Activated B cell treated with CpG ODN at 0.5 μM for 24 hours (primary cell): ENCODE data around the gene SLC16A10. TPM values are rescaled to one million over a fixed set of nuclear protein-coding genes. Genes with fewer than 3 reads are reported as not detected.

Experiments used
- ATAC-seq: fragments of 200-7000 bp; cut with Tn5 transposase; one replicate; pipeline ENCODE4 v1.10.0; 2021; ENCODE audit warnings: low read depth, mild to moderate bottlenecking, moderate library complexity
- CTCF ChIA-PET: fragments of 350-600 bp; sonication (Branson Sonifier 250); formaldehyde crosslinking; loops from one replicate; lab custom pipeline; 2021; ENCODE audit warnings: antibody characterized with exemption; lab: Charles Lee
- POLR2A ChIA-PET: fragments of 350-600 bp; sonication (Branson Sonifier 250); formaldehyde crosslinking; loops from one replicate; lab custom pipeline; 2021; ENCODE audit warnings: antibody characterized with exemption; lab: Charles Lee
- DNase-seq: peaks from one replicate; pipeline ENCODE4 v3.0.0; 2022
- H3K27ac Mint-ChIP-seq: one replicate; pipeline ENCODE4 v1.8.0; 2020; ENCODE audit warnings: mixed read lengths
- H3K27me3 Mint-ChIP-seq: one replicate; pipeline ENCODE4 v1.8.0; 2021; ENCODE audit warnings: mixed read lengths
- H3K36me3 Mint-ChIP-seq: one replicate; pipeline ENCODE4 v1.8.0; 2021; ENCODE audit warnings: low read depth, mixed read lengths
- H3K4me1 Mint-ChIP-seq: one replicate; pipeline ENCODE4 v1.8.0; 2021; ENCODE audit warnings: mixed read lengths
- H3K4me3 Mint-ChIP-seq: one replicate; pipeline ENCODE4 v1.8.0; 2020; ENCODE audit warnings: mild to moderate bottlenecking, mixed read lengths
- H3K9me3 Mint-ChIP-seq: one replicate; pipeline ENCODE4 v1.8.0; 2020; ENCODE audit warnings: mixed read lengths
- CTCF ChIP-seq: fragments of 200-600 bp; IDR thresholded peaks from one replicate; pipeline ENCODE4 v1.8.0; 2022; ENCODE audit warnings: antibody characterized with exemption, mild to moderate bottlenecking
- intact Hi-C: fragments of 100-400 bp; cut with micrococcal nuclease; formaldehyde crosslinking; loops from one replicate; pipeline ENCODE4 v1.15.1; 2024
- total RNA-seq: library from RNA; stranded (reverse); gene quantifications from 2 replicates; pipeline ENCODE4 v1.2.3, GENCODE V29; 2022

SLC16A10 gene
- total RNA-seq, 1 donor from 2014 or later: 0.13 TPM

GRCh38 chr6:111266276-111266675 lies 179.0 kb downstream of the SLC16A10 start:
- no peak overlapping the region for H3K27ac Mint-ChIP-seq

DNA sequence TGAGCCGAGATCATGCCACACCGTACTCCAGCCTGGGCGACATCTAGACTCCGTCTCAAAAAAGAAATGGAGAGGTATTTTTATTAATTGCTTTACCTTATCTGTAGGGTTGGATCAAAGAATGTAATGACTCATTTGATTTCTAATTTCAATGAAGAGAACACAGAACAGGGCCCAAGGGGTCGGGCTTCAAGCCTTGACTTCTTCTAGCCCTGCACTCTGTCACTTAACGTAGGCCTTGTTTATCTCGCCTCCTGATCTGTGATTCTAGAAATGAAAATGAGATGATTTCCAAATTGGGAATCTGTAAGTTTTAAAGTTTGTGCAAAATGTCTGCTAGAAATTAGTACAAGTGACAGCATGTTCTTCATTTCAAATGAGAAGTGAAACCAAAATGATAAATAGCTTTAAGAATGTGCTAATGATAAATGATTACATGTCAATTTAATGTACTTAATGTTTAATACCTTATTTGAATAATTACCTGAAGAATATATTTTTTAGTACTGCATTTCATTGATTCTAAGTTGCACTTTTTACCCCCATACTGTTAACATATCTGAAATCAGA lies 180.5 kb downstream of the SLC16A10 start:
- ChIA-PET POLR2A (no interaction called here), CTCF (interaction anchor here (0.9 kb wide), 1 partner anchor 9 kb away, joined by 3 read pairs; a partner anchor contains a TSS)
- Mint-ChIP-seq H3K4me1 (peaks cover 23% of the 10 kb centered on the region), H3K36me3 (peaks cover 60% of the 10 kb centered on the region), H3K27ac (peak overlapping the region; percentile 48), H3K9me3 (no peaks in the 10 kb centered on the region), H3K4me3 (no peak overlapping the region), H3K27me3 (no peaks in the 10 kb centered on the region)
- intact Hi-C loops: no loop called here
- ATAC-seq (no peak), DNase-seq (no peak)
- TF ChIP-seq CTCF: no peak

More at GRCh38 chr6:111266276-111266675, 179.0 kb downstream of the SLC16A10 start:
- intact Hi-C loops: no loop called here
- H3K9me3 Mint-ChIP-seq: no peaks in the 10 kb centered on the region
- peaks cover 27% of the 10 kb centered on the region for H3K4me1 Mint-ChIP-seq
- ATAC-seq (no peak), DNase-seq (no peak)
- no peak overlapping the region for H3K4me3 Mint-ChIP-seq
- ChIA-PET CTCF (interaction anchor here (1.1 kb wide), 1 partner anchor 212 kb away, joined by 3 read pairs; no protein-coding TSS in a partner anchor), POLR2A (no interaction called here)
- TF ChIP-seq CTCF: no peak
- no peaks in the 10 kb centered on the region for H3K27me3 Mint-ChIP-seq
- peaks cover 61% of the 10 kb centered on the region for H3K36me3 Mint-ChIP-seq

GRCh38 chr6:111269401-111269970 lies 182.2 kb downstream of the SLC16A10 start:
- no peak for TF ChIP-seq CTCF
- Mint-ChIP-seq H3K4me1 (peaks cover 16% of the 10 kb centered on the region), H3K27ac (no peak overlapping the region), H3K9me3 (peaks cover 9% of the 10 kb centered on the region), H3K4me3 (no peak overlapping the region), H3K27me3 (no peaks in the 10 kb centered on the region), H3K36me3 (peaks cover 67% of the 10 kb centered on the region)
- POLR2A ChIA-PET: interaction anchor here (1.0 kb wide), 1 partner anchor 10 kb away, joined by 6 read pairs; a partner anchor contains a TSS
- no peak for DNase-seq
- ATAC-seq: no peak
- intact Hi-C loops: no loop called here
- CTCF ChIA-PET: no interaction called here

- ATAC-seq (no peak), DNase-seq (no peak)
- H3K27me3 Mint-ChIP-seq: no peaks in the 10 kb centered on the region
- ChIA-PET POLR2A (interaction anchor here (1.0 kb wide), 1 partner anchor 11 kb away, joined by 6 read pairs; a partner anchor contains a TSS), CTCF (no interaction called here)
- intact Hi-C loops: no loop called here
- peaks cover 71% of the 10 kb centered on the region for H3K36me3 Mint-ChIP-seq
- no peak overlapping the region for H3K4me3 Mint-ChIP-seq
- H3K9me3 Mint-ChIP-seq: peaks cover 15% of the 10 kb centered on the region
- no peak overlapping the region for H3K27ac Mint-ChIP-seq
- TF ChIP-seq CTCF: no peak
- peaks cover 16% of the 10 kb centered on the region for H3K4me1 Mint-ChIP-seq
Measured at GRCh38 chr6:111270121-111270520, 182.8 kb downstream of the SLC16A10 start.

GRCh38 chr6:111274593-111275217 lies 187.4 kb downstream of the SLC16A10 start:
- Mint-ChIP-seq H3K36me3 (peaks cover 78% of the 10 kb centered on the region), H3K4me3 (no peak overlapping the region), H3K27ac (no peak overlapping the region), H3K9me3 (peaks cover 22% of the 10 kb centered on the region), H3K4me1 (no peaks in the 10 kb centered on the region), H3K27me3 (no peaks in the 10 kb centered on the region)
- ChIA-PET POLR2A (no interaction called here), CTCF (no interaction called here)
- DNase-seq (no peak), ATAC-seq (no peak)
- TF ChIP-seq CTCF: no peak
- intact Hi-C loops: no loop called here
